PC-9 (cell line): ENCODE data around the gene EPB41L4B.
"Not testable (repeated sequence)": the region's sequence is repeated elsewhere in the genome, so short reads cannot be mapped to it uniquely, and the experiment has no call there.

ENCODE experiments used
- CTCF ChIP-seq: fragments of 200-600 bp; sonication (generic); conservative IDR thresholded peaks from 2 replicates; pipeline ENCODE4 v1.6.1; 2017; ENCODE audit warnings: mixed run types, antibody characterized with exemption, mild to moderate bottlenecking, moderate library complexity
- EZH2 ChIP-seq: fragments of 200-600 bp; sonication (generic); IDR thresholded peaks from 2 replicates; pipeline ENCODE4 v1.8.0; 2017; ENCODE audit warnings: antibody characterized with exemption, low read depth

- TF ChIP-seq EZH2, CTCF: not testable (repeated sequence)
Observed at GRCh38 chr9:109358968-109359603, 38.2 kb upstream of the EPB41L4B start.
